Kidney (tissue), 14 donors: Measurements from ENCODE around the gene KDM4C. TPM values are rescaled to one million over a fixed set of nuclear protein-coding genes. Genes with fewer than 3 reads are reported as not detected.

Experiments
- DNase-seq, 5 donors: peaks; one replicate each; pipeline ENCODE4 v3.0.0-alpha.2; 2013 to 2020
- FAIRE-seq: peaks from 2 replicates; lab custom pipeline; 2012; peaks lifted over from hg19 to GRCh38; lab: Jason Lieb, UNC
- H3K27ac ChIP-seq, 2 donors: one replicate each; pipeline ENCODE4 v1.7.0; 2013; ENCODE audit warnings: low read depth in 2 of 2, low read length in 2 of 2, inconsistent platforms in 1 of 2
- H3K27me3 ChIP-seq: one replicate; pipeline ENCODE4 v1.7.1; 2013; ENCODE audit warnings: low read length, inconsistent platforms; ENCODE audit not compliant: control insufficient read depth, insufficient read depth
- H3K36me3 ChIP-seq, 3 donors: one replicate each; pipeline versions ENCODE4 v1.7.0 to v1.7.1; 2013; ENCODE audit warnings: low read length in 3 of 3, control low read depth in 1 of 3, inconsistent platforms in 1 of 3; ENCODE audit not compliant: insufficient read depth in 3 of 3, control insufficient read depth in 2 of 3
- H3K4me1 ChIP-seq, 3 donors: one replicate each; pipeline versions ENCODE4 v1.7.0 to v1.7.1; 2013; ENCODE audit warnings: low read length in 3 of 3, inconsistent platforms in 1 of 3, low read depth in 1 of 3; ENCODE audit not compliant: control insufficient read depth in 2 of 3, insufficient read depth in 2 of 3
- H3K4me3 ChIP-seq, 3 donors: one replicate each; pipeline versions ENCODE4 v1.7.0 to v1.8.1; 2013; ENCODE audit warnings: low read length in 3 of 3, control low read depth in 1 of 3, inconsistent platforms in 1 of 3
- H3K9ac ChIP-seq, 3 donors: one replicate each; pipeline versions ENCODE4 v1.7.0 to v1.7.1; 2013; ENCODE audit warnings: low read length in 3 of 3, control low read depth in 1 of 3, inconsistent platforms in 1 of 3
- H3K9me3 ChIP-seq, 3 donors: one replicate each; pipeline versions ENCODE4 v1.7.0 to v1.7.1; 2013; ENCODE audit warnings: low read length in 3 of 3, control low read depth in 1 of 3, inconsistent platforms in 1 of 3; ENCODE audit not compliant: control insufficient read depth in 2 of 3, insufficient read depth in 1 of 3
- CTCF ChIP-seq: IDR thresholded peaks from 3 replicates; pipeline ENCODE4 v1.5.1; 2012; ENCODE audit warnings: mild to moderate bottlenecking, moderate library complexity, borderline replicate concordance; ENCODE audit not compliant: insufficient read depth; ENCODE audit errors: extremely low read depth
- intact Hi-C: fragments of 100-400 bp; cut with DNase I; formaldehyde crosslinking; loops from one replicate; pipeline ENCODE4 v1.11.1; 2022
- polyA plus RNA-seq: library from polyadenylated mRNA; stranded (reverse); fragments of 350-450 nt; fragmentation: Illumina TruSeq; extraction: RNeasy Lipid Tissue Mini Kit (QIAGEN cat#74804); gene quantifications from one replicate; pipeline ENCODE4 v1.2.3, GENCODE V29; 2014; ENCODE audit warnings: low read depth, low replicate concordance; ENCODE audit not compliant: insufficient read depth
- total RNA-seq: library from RNA; stranded (reverse); fragmentation: NEBNext Ultra II Directional; extraction: Animal tissue kit (Norgen Biotek cat#: 25700); gene quantifications from one replicate; pipeline ENCODE4 v1.2.1, GENCODE V29; 2021
- donor health status: control.
- donor health status: control.
- donor health status: control.
- donor health status: control.
- donor health status: control.
- donor health status: DM: yes; HTN: yes; CAD: no.
- donor health status: Normal renal cell carcinoma (clear cell type).

Gene KDM4C
- total and polyA plus RNA-seq, 2 donors from 2014 or later, result 7.1 to 47.1 TPM

- Histone ChIP-seq H3K9ac (no peak overlapping the region), H3K36me3 (peaks cover 0 to 8% (median 2%) of the 10 kb centered on the region in 3 donors), H3K27ac (no peak overlapping the region), H3K4me3 (no peak overlapping the region), H3K27me3 (no peaks in the 10 kb centered on the region), H3K4me1 (no peaks in the 10 kb centered on the region), H3K9me3 (no peaks in the 10 kb centered on the region)
- no peak for TF ChIP-seq CTCF
- FAIRE-seq (no peak), DNase-seq (no peak)
- intact Hi-C loops, result no loop called here
Observed at GRCh38 chr9:7003861-7004260, 246.1 kb downstream of the KDM4C start.

DNA sequence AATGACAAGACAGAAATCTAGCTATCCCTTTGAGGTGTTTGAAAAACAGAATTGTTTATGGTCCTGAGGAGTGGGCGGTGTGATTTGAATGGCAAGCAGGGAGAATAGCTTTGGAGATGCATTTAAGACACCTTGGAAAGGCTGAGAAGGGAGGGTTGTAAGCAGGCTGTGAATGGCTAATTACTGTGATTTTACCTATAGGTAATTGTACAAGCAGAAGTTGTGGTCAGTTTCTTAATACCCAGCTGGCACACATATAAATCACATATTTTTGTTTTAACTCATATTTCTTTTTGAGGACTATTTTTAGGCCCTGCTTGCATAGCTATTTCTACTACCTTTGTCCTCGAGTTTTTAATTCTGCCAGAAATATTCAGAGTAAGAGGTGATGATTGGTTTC lies 248.6 kb downstream of the KDM4C start:
- no peak for TF ChIP-seq CTCF
- H3K36me3 ChIP-seq, result peaks cover 0 to 8% (median 2%) of the 10 kb centered on the region in 3 donors
- H3K27me3 ChIP-seq, result no peaks in the 10 kb centered on the region
- no peaks in the 10 kb centered on the region for H3K4me1 ChIP-seq
- H3K9me3 ChIP-seq, result no peaks in the 10 kb centered on the region
- DNase-seq (no peak), FAIRE-seq (no peak)
- no peak overlapping the region for H3K9ac ChIP-seq
- H3K4me3 ChIP-seq, result no peak overlapping the region
- no peak overlapping the region for H3K27ac ChIP-seq
- intact Hi-C loops, result no loop called here

- no peak for FAIRE-seq
Observed at GRCh38 chr9:7008411-7008810, 250.6 kb downstream of the KDM4C start.

More at GRCh38 chr9:7008411-7008810, 250.6 kb downstream of the KDM4C start:
- no peak overlapping the region for H3K27ac ChIP-seq
- TF ChIP-seq CTCF, result no peak
- H3K36me3 ChIP-seq, result peaks cover 0 to 12% (median 3%) of the 10 kb centered on the region in 3 donors
- no peaks in the 10 kb centered on the region for H3K9me3 ChIP-seq
- H3K9ac ChIP-seq, result no peak overlapping the region
- intact Hi-C loops, result no loop called here
- peaks cover 0 to 4% (median 2%) of the 10 kb centered on the region in 3 donors for H3K4me1 ChIP-seq
- H3K4me3 ChIP-seq, result no peak overlapping the region
- no peaks in the 10 kb centered on the region for H3K27me3 ChIP-seq
- DNase-seq, result no peak
